Left ventricle myocardium inferior (tissue), 1 donor: ENCODE measurements around the gene TSBP1. TPM values are rescaled to one million over a fixed set of nuclear protein-coding genes. Genes with fewer than 3 reads are reported as not detected.
"Not testable (repeated sequence)": the region's sequence is repeated elsewhere in the genome, so short reads cannot be mapped to it uniquely, and the experiment has no call there.

ENCODE experiments used
- DNase-seq: peaks from one replicate; pipeline ENCODE4 v3.0.0-alpha.2; 2020
- H3K27ac ChIP-seq: fragments of 200-600 bp; replicated peaks from 2 replicates; pipeline ENCODE4 v1.8.0; 2021
- H3K27me3 ChIP-seq: fragments of 200-600 bp; 2 replicates; pipeline ENCODE4 v1.8.0; 2021; ENCODE audit warnings: low read depth
- H3K36me3 ChIP-seq: fragments of 200-600 bp; 2 replicates; pipeline ENCODE4 v1.8.0; 2021
- H3K4me1 ChIP-seq: fragments of 200-600 bp; 2 replicates; pipeline ENCODE4 v1.8.0; 2021
- H3K4me3 ChIP-seq: fragments of 200-600 bp; 2 replicates; pipeline ENCODE4 v1.8.0; 2021; ENCODE audit warnings: mild to moderate bottlenecking, moderate library complexity
- H3K9me3 ChIP-seq: fragments of 200-600 bp; replicated peaks from 2 replicates; pipeline ENCODE4 v1.8.0; 2021
- CTCF ChIP-seq: fragments of 200-600 bp; IDR thresholded peaks from 2 replicates; pipeline ENCODE4 v1.8.0; 2021; ENCODE audit warnings: antibody characterized with exemption, mild to moderate bottlenecking, borderline replicate concordance
- intact Hi-C: fragments of 100-400 bp; cut with micrococcal nuclease; formaldehyde crosslinking; loops from one replicate; pipeline ENCODE4 v1.11.0; 2022
- total RNA-seq: library from RNA; stranded (reverse); fragmentation: NEBNext Ultra II Directional; extraction: Animal tissue kit (Norgen Biotek cat#: 25700); gene quantifications from one replicate; pipeline ENCODE4 v1.2.1, GENCODE V29; 2021
- donor health status: DM: no; HTN: yes; CAD: no; lungs with severe emphysema.

The TSBP1 gene
- total RNA-seq, 1 donor from 2014 or later = not detected

GRCh38 chr6:32293695-32294094, 78.0 kb downstream of the TSBP1 start:
- Histone ChIP-seq H3K36me3 (no peaks in the 10 kb centered on the region), H3K4me3 (no peak overlapping the region), H3K27me3 (peaks cover 21% of the 10 kb centered on the region), H3K27ac (no peak overlapping the region), H3K9me3 (no peaks in the 10 kb centered on the region), H3K4me1 (peaks cover 5% of the 10 kb centered on the region)
- no peak for TF ChIP-seq CTCF
- no peak for DNase-seq
- intact Hi-C loops = no loop called here

GRCh38 chr6:32291543-32291942, 80.2 kb downstream of the TSBP1 start:
- TF ChIP-seq CTCF = no peak
- H3K9me3 ChIP-seq = no peaks in the 10 kb centered on the region
- peaks cover 23% of the 10 kb centered on the region for H3K27me3 ChIP-seq
- no peak overlapping the region for H3K4me3 ChIP-seq
- no peak for DNase-seq
- H3K27ac ChIP-seq = no peak overlapping the region
- H3K4me1 ChIP-seq = peaks cover 5% of the 10 kb centered on the region
- intact Hi-C loops = no loop called here
- no peaks in the 10 kb centered on the region for H3K36me3 ChIP-seq

GRCh38 chr6:32290886-32291450, 80.7 kb downstream of the TSBP1 start:
- DNase-seq = no peak
- Histone ChIP-seq H3K4me1 (peaks cover 5% of the 10 kb centered on the region), H3K36me3 (no peaks in the 10 kb centered on the region), H3K27ac (no peak overlapping the region), H3K4me3 (no peak overlapping the region), H3K27me3 (peaks cover 23% of the 10 kb centered on the region), H3K9me3 (no peaks in the 10 kb centered on the region)
- intact Hi-C loops = no loop called here
- no peak for TF ChIP-seq CTCF

- peaks cover 5% of the 10 kb centered on the region for H3K4me1 ChIP-seq
- H3K27ac ChIP-seq = no peak overlapping the region
- H3K9me3 ChIP-seq = peaks cover under 1% of the 10 kb centered on the region
- DNase-seq = no peak
- peaks cover 7% of the 10 kb centered on the region for H3K27me3 ChIP-seq
- TF ChIP-seq CTCF = no peak
- no peaks in the 10 kb centered on the region for H3K36me3 ChIP-seq
- intact Hi-C loops = no loop called here
- H3K4me3 ChIP-seq = no peak overlapping the region
Measured at GRCh38 chr6:32288426-32288825, 83.3 kb downstream of the TSBP1 start.

DNA sequence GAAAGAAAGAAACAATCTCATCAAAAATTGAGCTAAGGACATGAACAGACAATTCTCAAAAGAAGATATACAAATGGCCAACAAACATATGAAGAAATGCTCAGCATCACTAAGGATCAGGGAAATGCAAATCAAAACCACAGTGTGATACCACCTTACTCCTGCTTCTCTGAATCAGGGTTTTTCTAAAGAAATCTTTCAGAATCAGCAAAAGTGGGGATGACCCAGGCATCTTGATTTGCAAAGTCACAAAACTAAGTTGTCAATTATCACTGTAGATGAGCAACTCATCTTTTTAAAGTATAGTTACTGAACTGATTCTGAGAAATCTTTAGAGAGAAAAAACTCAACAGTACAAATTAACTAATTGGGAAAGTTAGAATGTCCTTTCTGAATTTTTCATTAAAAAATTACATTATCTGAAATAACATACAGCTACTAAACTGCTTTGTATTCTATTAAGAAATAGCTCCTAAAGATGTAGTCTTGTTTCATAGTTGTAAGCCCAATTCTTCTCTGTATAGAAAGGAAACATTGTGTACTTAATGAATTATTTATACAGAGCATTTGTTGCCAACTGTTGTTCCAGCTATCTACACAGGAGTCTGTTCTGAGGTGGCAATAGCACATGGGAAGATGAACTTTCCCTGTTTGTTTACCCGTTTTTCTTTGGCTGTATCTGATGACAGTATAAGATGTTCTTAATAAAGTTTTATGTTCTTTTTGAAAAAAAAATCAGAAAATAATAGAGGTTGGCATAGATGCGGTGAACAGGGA, 97.7 kb downstream of the TSBP1 start:
- H3K4me3 ChIP-seq, intact Hi-C loops, H3K4me1 ChIP-seq, DNase-seq, H3K27ac ChIP-seq, H3K27me3 ChIP-seq, H3K36me3 ChIP-seq: not testable (repeated sequence)
- peaks cover 15% of the 10 kb centered on the region for H3K9me3 ChIP-seq

DNA sequence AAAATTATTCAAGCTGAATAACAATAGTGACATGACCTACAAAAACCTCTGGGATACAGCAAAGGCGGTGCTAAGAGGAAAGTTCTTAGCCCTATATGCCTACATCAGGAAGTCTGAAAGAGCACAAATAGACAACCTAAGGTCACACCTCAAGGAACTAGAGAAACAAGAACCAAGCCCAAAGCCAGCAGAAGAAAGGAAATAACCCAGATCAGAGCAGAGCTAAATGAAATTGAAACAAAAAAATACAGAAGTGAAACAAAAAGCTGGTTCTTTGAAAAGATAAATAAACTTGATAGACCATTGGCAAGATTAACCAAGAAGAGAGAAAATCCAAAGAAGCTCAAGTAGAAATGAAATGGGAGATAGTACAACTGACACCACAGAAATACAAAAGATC, 100.3 kb downstream of the TSBP1 start:
- no peaks in the 10 kb centered on the region for H3K27me3 ChIP-seq
- no peak overlapping the region for H3K4me3 ChIP-seq
- no peak for DNase-seq
- no peaks in the 10 kb centered on the region for H3K36me3 ChIP-seq
- no peaks in the 10 kb centered on the region for H3K4me1 ChIP-seq
- no peak for TF ChIP-seq CTCF
- H3K27ac ChIP-seq = no peak overlapping the region
- peaks cover 15% of the 10 kb centered on the region for H3K9me3 ChIP-seq
- intact Hi-C loops = no loop called here

DNA sequence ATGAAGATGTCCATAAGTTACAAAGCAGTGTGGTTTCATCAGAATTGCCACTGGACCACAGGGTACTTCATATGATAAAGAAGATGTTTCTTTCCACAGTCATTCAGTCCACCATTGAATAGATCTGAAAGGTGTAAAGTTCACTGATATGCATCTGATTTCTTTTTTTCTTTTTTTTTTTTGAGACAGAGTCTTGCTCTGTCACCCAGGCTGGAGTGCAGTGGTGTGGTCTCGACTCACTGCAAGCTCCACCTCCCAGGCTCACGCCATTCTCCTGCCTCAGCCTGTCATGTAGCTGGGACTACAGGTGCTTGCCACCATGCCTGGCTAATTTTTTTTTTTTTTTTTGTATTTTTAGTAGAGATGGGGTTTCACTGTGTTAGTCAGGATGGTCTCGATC, 103.2 kb downstream of the TSBP1 start:
- H3K36me3 ChIP-seq, H3K4me3 ChIP-seq, intact Hi-C loops, H3K27ac ChIP-seq, H3K9me3 ChIP-seq, DNase-seq, H3K4me1 ChIP-seq, H3K27me3 ChIP-seq: not testable (repeated sequence)
